Type B pancreatic cell (in vitro differentiated cells): Measurements from ENCODE around the gene KLC1. TPM values are rescaled to one million over a fixed set of nuclear protein-coding genes. Genes with fewer than 3 reads are reported as not detected.
A peak's percentile ranks its signal among the peaks of the same experiment; 100 is the strongest.

Source experiments
- DNase-seq: peaks from one replicate; pipeline ENCODE4 v3.0.0; 2021; ENCODE audit warnings: mixed read lengths; ENCODE audit not compliant: unreplicated experiment; ENCODE audit errors: extremely low spot score
- H3K27ac Mint-ChIP-seq: 2 replicates; pipeline ENCODE4 v1.8.0; 2021; ENCODE audit warnings: mild to moderate bottlenecking, mixed read lengths
- H3K27me3 Mint-ChIP-seq: 2 replicates; pipeline ENCODE4 v1.8.0; 2021; ENCODE audit warnings: mixed read lengths
- H3K36me3 Mint-ChIP-seq: 2 replicates; pipeline ENCODE4 v1.8.0; 2021; ENCODE audit warnings: mixed read lengths
- H3K4me1 Mint-ChIP-seq: one replicate; pipeline ENCODE4 v1.8.0; 2021; ENCODE audit warnings: mixed read lengths; ENCODE audit not compliant: unreplicated experiment
- H3K4me3 Mint-ChIP-seq: 2 replicates; pipeline ENCODE4 v1.8.0; 2021; ENCODE audit warnings: mild to moderate bottlenecking, mixed read lengths
- H3K9me3 Mint-ChIP-seq: 2 replicates; pipeline ENCODE4 v1.8.0; 2021; ENCODE audit warnings: mixed read lengths
- CTCF ChIP-seq: fragments of 200-600 bp; sonication (generic); conservative IDR thresholded peaks from 2 replicates; pipeline ENCODE4 v1.5.0; 2021; ENCODE audit warnings: antibody characterized with exemption, mild to moderate bottlenecking
- total RNA-seq: library from RNA; stranded (reverse); gene quantifications from 2 replicates; pipeline ENCODE4 v1.2.1, GENCODE V29; 2021; ENCODE audit warnings: low replicate concordance

KLC1 gene
- total RNA-seq, 1 donor from 2014 or later, result 145 TPM

DNA sequence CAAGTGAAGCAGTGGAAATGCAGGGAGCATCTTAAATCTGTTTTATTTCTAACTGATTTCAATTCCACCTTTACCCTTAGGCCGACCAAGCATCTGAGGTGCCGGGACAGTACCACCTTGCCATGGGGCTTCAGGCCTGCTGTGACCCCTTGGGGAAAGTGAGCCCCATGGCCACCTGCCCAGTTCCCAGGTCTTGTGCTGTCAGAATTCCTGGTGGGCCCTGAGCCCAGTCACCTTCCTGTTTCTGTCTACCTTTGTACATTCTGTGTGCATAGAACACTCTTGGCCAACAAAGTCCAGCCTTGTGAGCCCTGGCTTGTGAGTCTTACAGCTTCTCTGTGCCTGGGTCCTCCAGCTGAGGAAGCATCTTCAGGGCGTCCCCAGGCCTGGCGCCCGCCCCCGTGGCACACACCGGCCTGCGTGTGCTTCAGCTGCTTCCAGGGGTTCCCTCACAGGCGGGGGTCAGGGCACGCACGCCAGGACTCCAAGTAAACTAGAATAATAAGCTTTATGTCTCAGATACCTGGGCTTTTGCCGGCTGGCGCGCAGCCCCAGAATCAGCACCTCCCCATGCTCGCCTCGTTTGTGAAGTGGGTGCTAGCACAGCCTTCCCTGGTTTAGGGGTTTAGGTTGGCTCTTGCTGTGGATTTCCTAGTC is 96.9 kb downstream of the KLC1 start:
- peaks cover 3% of the 10 kb centered on the region for H3K36me3 Mint-ChIP-seq
- peaks cover 16% of the 10 kb centered on the region for H3K4me1 Mint-ChIP-seq
- peak overlapping the region; percentile 48 for H3K27ac Mint-ChIP-seq
- H3K4me3 Mint-ChIP-seq, result no peak overlapping the region
- no peaks in the 10 kb centered on the region for H3K27me3 Mint-ChIP-seq
- no peaks in the 10 kb centered on the region for H3K9me3 Mint-ChIP-seq
- TF ChIP-seq CTCF, result no peak
- no peak for DNase-seq

DNA sequence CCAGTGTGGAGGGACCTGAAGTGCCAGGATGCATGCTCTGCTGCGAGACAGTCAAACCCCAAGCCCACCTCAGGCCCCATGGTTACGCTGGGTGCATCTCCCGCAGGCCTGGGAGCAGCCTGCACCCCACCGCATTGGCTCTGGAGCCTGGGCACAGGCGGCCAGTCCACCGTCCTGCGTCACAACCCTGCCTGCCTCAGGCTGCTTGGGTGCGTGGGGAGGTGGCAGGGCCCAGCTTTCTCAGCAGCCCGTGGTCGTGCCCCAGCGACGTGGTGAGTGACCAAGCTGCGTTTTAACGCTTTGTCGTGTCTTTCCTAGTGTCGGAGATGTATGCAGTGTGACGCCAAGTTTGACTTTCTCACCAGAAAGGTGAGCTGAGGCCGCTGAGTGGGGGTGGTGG is 97.5 kb downstream of the KLC1 start:
- H3K4me1 Mint-ChIP-seq, result peaks cover 16% of the 10 kb centered on the region
- H3K9me3 Mint-ChIP-seq, result no peaks in the 10 kb centered on the region
- H3K4me3 Mint-ChIP-seq, result no peak overlapping the region
- DNase-seq, result no peak
- no peaks in the 10 kb centered on the region for H3K27me3 Mint-ChIP-seq
- H3K27ac Mint-ChIP-seq, result no peak overlapping the region
- peaks cover 3% of the 10 kb centered on the region for H3K36me3 Mint-ChIP-seq
- no peak for TF ChIP-seq CTCF

GRCh38 chr14:103727313-103727980 is 98.4 kb downstream of the KLC1 start:
- TF ChIP-seq CTCF, result no peak
- no peak overlapping the region for H3K4me3 Mint-ChIP-seq
- peaks cover 3% of the 10 kb centered on the region for H3K36me3 Mint-ChIP-seq
- no peaks in the 10 kb centered on the region for H3K9me3 Mint-ChIP-seq
- peaks cover 11% of the 10 kb centered on the region for H3K4me1 Mint-ChIP-seq
- H3K27me3 Mint-ChIP-seq, result no peaks in the 10 kb centered on the region
- H3K27ac Mint-ChIP-seq, result no peak overlapping the region
- DNase-seq, result no peak

DNA sequence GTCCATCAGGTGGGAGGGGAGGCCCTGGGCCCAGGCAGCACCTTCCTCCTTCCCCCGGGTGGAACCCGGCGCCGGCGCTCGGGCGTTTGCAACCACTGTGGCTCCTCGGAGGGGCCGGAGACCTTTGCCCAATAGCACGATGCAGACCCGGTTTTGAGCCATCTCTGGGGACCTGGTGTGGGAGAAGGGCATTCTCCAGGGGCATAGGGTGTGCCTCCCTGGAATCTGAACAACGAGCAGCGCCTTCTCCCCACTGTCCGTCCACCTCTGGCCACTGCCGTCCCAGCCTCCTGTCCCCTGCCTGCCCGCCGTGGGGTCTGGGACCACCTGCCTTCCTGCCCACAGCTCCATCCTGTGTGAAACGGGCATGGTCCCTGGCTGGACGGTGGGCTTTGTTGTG is 99.1 kb downstream of the KLC1 start:
- peaks cover 7% of the 10 kb centered on the region for H3K36me3 Mint-ChIP-seq
- H3K4me3 Mint-ChIP-seq, result no peak overlapping the region
- TF ChIP-seq CTCF, result no peak
- no peaks in the 10 kb centered on the region for H3K27me3 Mint-ChIP-seq
- no peaks in the 10 kb centered on the region for H3K9me3 Mint-ChIP-seq
- H3K27ac Mint-ChIP-seq, result peak overlapping the region; percentile 49
- DNase-seq, result no peak
- peaks cover 7% of the 10 kb centered on the region for H3K4me1 Mint-ChIP-seq

DNA sequence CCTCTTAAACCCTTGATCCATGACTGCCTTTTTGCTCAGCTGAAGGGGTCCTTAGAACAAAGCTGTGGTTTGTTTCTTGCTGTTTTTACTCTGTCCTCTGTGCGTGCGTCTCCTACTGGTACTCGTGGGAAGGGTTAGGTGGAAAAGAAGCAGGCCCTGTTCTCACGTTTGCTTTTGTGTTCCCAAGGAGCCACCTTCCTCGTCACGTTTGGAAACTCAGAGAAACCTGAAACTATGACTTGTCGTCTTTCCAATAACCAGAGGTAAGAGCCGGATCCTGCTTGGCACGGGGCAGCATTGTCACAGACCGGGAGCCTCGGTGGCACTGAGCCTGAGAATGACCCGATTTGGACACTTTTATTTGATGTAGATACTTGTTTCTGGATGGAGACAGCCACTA is 99.7 kb downstream of the KLC1 start:
- H3K27me3 Mint-ChIP-seq, result no peaks in the 10 kb centered on the region
- no peak for TF ChIP-seq CTCF
- H3K4me1 Mint-ChIP-seq, result peaks cover 7% of the 10 kb centered on the region
- no peaks in the 10 kb centered on the region for H3K9me3 Mint-ChIP-seq
- DNase-seq, result no peak
- no peak overlapping the region for H3K4me3 Mint-ChIP-seq
- peaks cover 7% of the 10 kb centered on the region for H3K36me3 Mint-ChIP-seq
- peak overlapping the region; percentile 49 for H3K27ac Mint-ChIP-seq
